ENCODE data around the gene STK36.

The STK36 gene

GRCh38 chr2:218671654-218672566, at the start of gene STK36, which contains the start of gene RNF25:
TSS of gene STK36 (plus strand) at chr2:218672086. CDS start at chr2:218672830, 744 bp downstream.
TSS of gene RNF25 (minus strand) at chr2:218672002. CDS start at chr2:218671970, 32 bp downstream.
- H3K4me1 ChIP-seq (ENCODE audit: insufficient read depth, low read length), result no peaks in the 10 kb centered on the region
- H3K36me3 ChIP-seq (ENCODE audit: insufficient read depth, low read length), result peaks cover 4% of the 10 kb centered on the region
- H3K9me3 ChIP-seq (ENCODE audit: control insufficient read depth, insufficient read depth, low read length), result no peaks in the 10 kb centered on the region
- peak within 1 kb of the TSS; percentile 82 for H3K9ac ChIP-seq (ENCODE audit: low read depth, low read length)

GRCh38 chr2:218622606-218623365, 49.1 kb upstream of the STK36 start:
- Histone ChIP-seq H3K9me3 (ENCODE audit: control insufficient read depth, insufficient read depth, low read length) (no peaks in the 10 kb centered on the region), H3K4me1 (ENCODE audit: insufficient read depth, low read length) (no peaks in the 10 kb centered on the region), H3K36me3 (ENCODE audit: insufficient read depth, low read length) (no peaks in the 10 kb centered on the region), H3K9ac (ENCODE audit: low read depth, low read length) (no peak overlapping the region)

DNA sequence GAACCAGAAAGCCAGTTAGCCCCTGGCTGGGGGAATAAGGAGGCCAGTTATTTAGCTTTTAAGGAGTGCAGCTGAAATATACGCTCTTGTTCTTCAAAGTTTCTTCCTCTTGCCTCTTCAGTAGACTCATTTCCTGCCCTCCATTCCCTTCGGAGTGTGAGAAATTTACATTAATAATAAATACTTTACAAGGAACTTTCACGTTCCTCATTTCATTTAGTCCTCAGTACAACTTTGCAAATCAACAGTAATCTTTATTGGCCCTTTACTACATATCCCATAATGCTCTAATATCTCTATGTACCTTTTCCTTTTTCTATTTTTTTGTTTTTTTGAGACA, 48.5 kb upstream of the STK36 start:
- Histone ChIP-seq H3K9ac (ENCODE audit: low read depth, low read length) (no peak overlapping the region), H3K4me1 (ENCODE audit: insufficient read depth, low read length) (no peaks in the 10 kb centered on the region), H3K9me3 (ENCODE audit: control insufficient read depth, insufficient read depth, low read length) (no peaks in the 10 kb centered on the region), H3K36me3 (ENCODE audit: insufficient read depth, low read length) (no peaks in the 10 kb centered on the region)

GRCh38 chr2:218626369-218626768, 45.5 kb upstream of the STK36 start:
- Histone ChIP-seq H3K9me3 (ENCODE audit: control insufficient read depth, insufficient read depth, low read length) (no peaks in the 10 kb centered on the region), H3K36me3 (ENCODE audit: insufficient read depth, low read length) (no peaks in the 10 kb centered on the region), H3K9ac (ENCODE audit: low read depth, low read length) (no peak overlapping the region), H3K4me1 (ENCODE audit: insufficient read depth, low read length) (no peaks in the 10 kb centered on the region)

DNA sequence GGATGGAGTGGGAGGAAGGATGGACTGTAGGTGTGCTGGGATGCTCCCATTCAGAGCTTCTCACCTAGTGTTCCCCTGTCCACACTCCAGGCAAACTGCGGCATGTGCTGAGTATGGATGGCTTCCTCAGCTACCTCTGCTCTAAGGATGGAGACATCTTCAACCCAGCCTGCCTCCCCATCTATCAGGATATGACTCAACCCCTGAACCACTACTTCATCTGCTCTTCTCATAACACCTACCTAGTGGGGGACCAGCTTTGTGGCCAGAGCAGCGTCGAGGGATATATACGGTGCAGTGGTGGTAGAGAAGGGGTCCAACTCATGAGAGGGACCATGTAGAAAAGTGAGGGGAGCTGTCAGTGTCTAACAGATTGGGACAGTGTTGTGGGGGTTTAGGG, 43.9 kb upstream of the STK36 start:
- no peaks in the 10 kb centered on the region for H3K9me3 ChIP-seq (ENCODE audit: control insufficient read depth, insufficient read depth, low read length)
- 0 out of 2 replicates have a peak, but pooled peaks cover 3% of the 10 kb centered on the region for H3K36me3 ChIP-seq (ENCODE audit: insufficient read depth, low read length)
- H3K4me1 ChIP-seq (ENCODE audit: insufficient read depth, low read length), result no peaks in the 10 kb centered on the region
- H3K9ac ChIP-seq (ENCODE audit: low read depth, low read length), result no peak overlapping the region

GRCh38 chr2:218631837-218632236, 40.0 kb upstream of the STK36 start:
- Histone ChIP-seq H3K9me3 (ENCODE audit: control insufficient read depth, insufficient read depth, low read length) (no peaks in the 10 kb centered on the region), H3K9ac (ENCODE audit: low read depth, low read length) (no peak overlapping the region), H3K36me3 (ENCODE audit: insufficient read depth, low read length) (peaks cover 23% of the 10 kb centered on the region), H3K4me1 (ENCODE audit: insufficient read depth, low read length) (no peaks in the 10 kb centered on the region)

DNA sequence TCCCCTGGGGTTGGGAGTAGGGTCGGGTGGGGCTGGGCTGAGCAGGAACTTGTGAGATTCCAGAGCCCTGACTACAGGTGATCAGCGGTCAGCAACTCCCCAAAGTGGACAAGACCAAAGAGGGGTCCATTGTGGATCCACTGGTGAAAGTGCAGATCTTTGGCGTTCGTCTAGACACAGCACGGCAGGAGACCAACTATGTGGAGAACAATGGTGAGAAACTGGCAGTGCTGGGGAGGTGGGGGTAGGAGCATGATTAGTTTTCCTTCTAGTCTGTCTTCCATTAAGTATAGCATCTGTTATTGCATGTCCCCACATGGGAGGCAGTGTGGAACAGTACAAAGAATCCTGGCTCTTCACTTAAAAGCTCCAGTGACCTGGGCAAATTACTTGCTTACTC, 36.2 kb upstream of the STK36 start:
- no peaks in the 10 kb centered on the region for H3K9me3 ChIP-seq (ENCODE audit: control insufficient read depth, insufficient read depth, low read length)
- no peaks in the 10 kb centered on the region for H3K4me1 ChIP-seq (ENCODE audit: insufficient read depth, low read length)
- H3K36me3 ChIP-seq (ENCODE audit: insufficient read depth, low read length), result peaks cover 51% of the 10 kb centered on the region
- no peak overlapping the region for H3K9ac ChIP-seq (ENCODE audit: low read depth, low read length)

DNA sequence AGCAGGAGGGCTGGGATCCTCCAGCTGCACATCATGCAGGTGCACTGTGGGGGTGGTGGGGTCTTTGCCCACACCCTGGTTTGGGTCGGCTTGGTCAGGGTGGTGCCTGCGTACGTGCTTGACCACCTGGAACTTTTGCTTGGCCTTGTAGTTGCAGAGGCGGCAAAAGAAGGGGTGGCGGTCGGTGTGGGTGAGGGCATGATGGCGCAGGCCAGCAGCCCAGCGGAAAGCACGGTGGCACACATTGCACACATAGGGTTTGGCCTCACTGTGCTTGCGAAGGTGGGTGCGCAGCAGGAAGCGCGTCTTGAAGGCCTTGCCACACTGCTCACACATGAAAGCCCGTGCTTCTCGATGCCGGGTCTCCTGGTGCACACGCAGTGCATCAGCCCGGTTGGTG, 33.5 kb upstream of the STK36 start:
- H3K9ac ChIP-seq (ENCODE audit: low read depth, low read length), result no peak overlapping the region
- H3K9me3 ChIP-seq (ENCODE audit: control insufficient read depth, insufficient read depth, low read length), result no peaks in the 10 kb centered on the region
- H3K36me3 ChIP-seq (ENCODE audit: insufficient read depth, low read length), result peaks cover 52% of the 10 kb centered on the region
- H3K4me1 ChIP-seq (ENCODE audit: insufficient read depth, low read length), result no peaks in the 10 kb centered on the region

DNA sequence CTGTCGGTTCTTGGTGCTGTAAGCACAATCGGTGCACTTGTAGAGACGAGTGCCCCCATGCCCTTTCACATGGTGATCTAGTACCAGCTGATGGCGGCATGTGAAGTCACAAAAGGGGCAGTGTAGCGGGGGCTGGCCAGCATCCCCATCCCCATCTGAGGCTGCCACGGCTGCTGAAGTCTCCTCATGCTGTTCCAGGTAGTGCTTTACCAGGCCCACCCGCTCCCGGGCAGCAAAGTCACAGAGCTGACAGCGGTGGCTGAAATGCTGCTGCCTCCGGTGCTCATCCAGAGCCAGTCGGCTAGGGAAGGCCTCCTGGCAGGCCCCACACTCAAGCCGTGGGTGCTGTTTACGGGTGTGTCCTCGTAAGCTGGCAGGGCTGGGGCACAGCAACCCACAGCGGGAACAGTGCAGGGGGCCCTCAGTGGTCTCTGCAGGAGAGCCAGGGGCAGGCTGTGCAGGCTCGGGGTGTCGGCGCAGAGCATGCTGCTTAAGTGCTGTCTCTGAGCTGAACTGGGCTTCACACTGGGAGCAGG, 29.7 kb upstream of the STK36 start:
- peaks cover 36% of the 10 kb centered on the region for H3K36me3 ChIP-seq (ENCODE audit: insufficient read depth, low read length)
- H3K9ac ChIP-seq (ENCODE audit: low read depth, low read length), result no peak overlapping the region
- H3K4me1 ChIP-seq (ENCODE audit: insufficient read depth, low read length), result no peaks in the 10 kb centered on the region
- no peaks in the 10 kb centered on the region for H3K9me3 ChIP-seq (ENCODE audit: control insufficient read depth, insufficient read depth, low read length)

GRCh38 chr2:218642786-218643185, 29.1 kb upstream of the STK36 start:
- H3K4me1 ChIP-seq (ENCODE audit: insufficient read depth, low read length), result no peaks in the 10 kb centered on the region
- H3K36me3 ChIP-seq (ENCODE audit: insufficient read depth, low read length), result peaks cover 37% of the 10 kb centered on the region
- no peaks in the 10 kb centered on the region for H3K9me3 ChIP-seq (ENCODE audit: control insufficient read depth, insufficient read depth, low read length)
- no peak overlapping the region for H3K9ac ChIP-seq (ENCODE audit: low read depth, low read length)

GRCh38 chr2:218643751-218644310, 28.1 kb upstream of the STK36 start:
- no peaks in the 10 kb centered on the region for H3K4me1 ChIP-seq (ENCODE audit: insufficient read depth, low read length)
- H3K9ac ChIP-seq (ENCODE audit: low read depth, low read length), result no peak overlapping the region
- no peaks in the 10 kb centered on the region for H3K9me3 ChIP-seq (ENCODE audit: control insufficient read depth, insufficient read depth, low read length)
- H3K36me3 ChIP-seq (ENCODE audit: insufficient read depth, low read length), result peaks cover 31% of the 10 kb centered on the region

- Histone ChIP-seq H3K36me3 (ENCODE audit: insufficient read depth, low read length) (peaks cover 30% of the 10 kb centered on the region), H3K9ac (ENCODE audit: low read depth, low read length) (no peak overlapping the region), H3K9me3 (ENCODE audit: control insufficient read depth, insufficient read depth, low read length) (no peaks in the 10 kb centered on the region), H3K4me1 (ENCODE audit: insufficient read depth, low read length) (no peaks in the 10 kb centered on the region)
Measured at GRCh38 chr2:218644721-218645120, 27.2 kb upstream of the STK36 start.

DNA sequence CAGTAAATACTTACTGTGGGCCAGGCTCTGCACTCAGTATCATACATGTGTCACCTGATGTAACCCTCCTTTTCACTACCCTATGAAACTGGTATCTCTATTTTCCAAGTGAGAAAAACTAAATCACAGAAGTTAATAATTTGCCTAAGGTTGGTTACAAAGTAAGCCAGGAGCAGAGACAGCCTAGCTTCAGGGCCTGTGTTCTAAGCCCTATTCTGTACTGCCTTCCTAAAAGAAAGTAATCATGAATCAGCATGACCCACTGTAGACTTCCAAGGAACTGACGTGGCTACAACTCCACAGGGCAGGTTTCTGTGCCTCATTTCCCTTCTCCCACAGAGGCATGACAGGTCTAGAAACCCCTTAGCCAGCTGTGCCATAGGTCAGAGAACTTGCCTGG, 26.8 kb upstream of the STK36 start:
- H3K9ac ChIP-seq (ENCODE audit: low read depth, low read length), result no peak overlapping the region
- no peaks in the 10 kb centered on the region for H3K9me3 ChIP-seq (ENCODE audit: control insufficient read depth, insufficient read depth, low read length)
- peaks cover 30% of the 10 kb centered on the region for H3K36me3 ChIP-seq (ENCODE audit: insufficient read depth, low read length)
- no peaks in the 10 kb centered on the region for H3K4me1 ChIP-seq (ENCODE audit: insufficient read depth, low read length)

DNA sequence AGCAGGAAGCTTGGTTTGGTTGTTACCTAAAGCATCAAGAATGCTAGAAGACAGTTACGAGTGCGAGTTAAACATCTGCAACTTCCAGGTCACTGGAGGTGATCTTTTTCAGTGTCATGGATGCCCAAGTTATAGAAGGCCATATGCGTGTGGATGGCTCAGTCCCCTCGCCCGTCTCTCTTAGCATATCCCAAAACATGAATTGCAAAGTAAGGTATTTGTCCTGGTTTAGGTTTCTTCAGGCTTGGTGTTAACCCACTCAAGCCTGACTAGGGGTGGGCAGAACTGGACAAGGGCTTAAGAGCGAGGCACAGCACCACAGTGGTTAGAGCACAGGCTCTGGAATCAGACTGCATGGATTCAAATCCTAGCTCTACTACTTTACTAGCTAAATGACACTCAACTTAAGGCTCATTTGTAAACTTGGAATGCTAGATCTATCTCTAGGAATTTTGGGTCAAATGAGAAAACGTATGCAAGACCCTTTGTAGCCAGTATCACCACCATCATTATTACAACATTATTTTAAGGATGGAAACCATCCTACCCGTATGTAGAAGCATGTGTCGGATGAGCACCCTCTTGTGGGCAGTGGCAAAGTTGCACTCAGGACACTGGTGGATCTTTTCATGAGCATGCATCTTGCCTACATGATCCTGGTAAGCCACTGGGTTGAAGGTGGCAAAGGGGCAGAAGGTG, 23.6 kb upstream of the STK36 start:
- H3K4me1 ChIP-seq (ENCODE audit: insufficient read depth, low read length), result no peaks in the 10 kb centered on the region
- no peak overlapping the region for H3K9ac ChIP-seq (ENCODE audit: low read depth, low read length)

More for the DNA sequence above, 23.6 kb upstream of the STK36 start:
- Histone ChIP-seq H3K9me3 (ENCODE audit: control insufficient read depth, insufficient read depth, low read length) (no peaks in the 10 kb centered on the region), H3K36me3 (ENCODE audit: insufficient read depth, low read length) (peaks cover 20% of the 10 kb centered on the region)
